Measurements from ENCODE around the gene ABCD4.

DNA sequence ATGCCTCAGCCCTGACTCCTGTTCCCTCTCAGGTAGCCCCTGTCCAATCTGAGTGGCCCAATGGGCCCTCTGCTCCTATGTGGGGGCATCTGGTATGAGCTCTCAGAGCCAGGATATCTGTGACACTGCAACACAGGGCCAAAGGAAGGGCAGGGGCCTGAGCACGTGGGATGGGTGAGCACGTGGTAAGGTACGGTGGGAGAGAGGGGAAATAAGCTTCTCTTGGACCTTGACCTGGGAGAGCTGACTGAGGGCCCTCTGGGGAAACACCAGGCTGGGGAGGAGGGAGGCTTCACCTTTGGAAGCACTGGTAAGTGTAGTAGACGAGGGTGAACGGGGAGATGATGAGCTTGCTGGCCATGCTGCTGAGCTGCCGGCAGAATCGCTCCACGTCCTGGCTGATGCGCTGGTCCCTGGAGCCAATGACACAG is 6.7 kb downstream of the ABCD4 start:
- TF ChIP-seq, protein P1, sequence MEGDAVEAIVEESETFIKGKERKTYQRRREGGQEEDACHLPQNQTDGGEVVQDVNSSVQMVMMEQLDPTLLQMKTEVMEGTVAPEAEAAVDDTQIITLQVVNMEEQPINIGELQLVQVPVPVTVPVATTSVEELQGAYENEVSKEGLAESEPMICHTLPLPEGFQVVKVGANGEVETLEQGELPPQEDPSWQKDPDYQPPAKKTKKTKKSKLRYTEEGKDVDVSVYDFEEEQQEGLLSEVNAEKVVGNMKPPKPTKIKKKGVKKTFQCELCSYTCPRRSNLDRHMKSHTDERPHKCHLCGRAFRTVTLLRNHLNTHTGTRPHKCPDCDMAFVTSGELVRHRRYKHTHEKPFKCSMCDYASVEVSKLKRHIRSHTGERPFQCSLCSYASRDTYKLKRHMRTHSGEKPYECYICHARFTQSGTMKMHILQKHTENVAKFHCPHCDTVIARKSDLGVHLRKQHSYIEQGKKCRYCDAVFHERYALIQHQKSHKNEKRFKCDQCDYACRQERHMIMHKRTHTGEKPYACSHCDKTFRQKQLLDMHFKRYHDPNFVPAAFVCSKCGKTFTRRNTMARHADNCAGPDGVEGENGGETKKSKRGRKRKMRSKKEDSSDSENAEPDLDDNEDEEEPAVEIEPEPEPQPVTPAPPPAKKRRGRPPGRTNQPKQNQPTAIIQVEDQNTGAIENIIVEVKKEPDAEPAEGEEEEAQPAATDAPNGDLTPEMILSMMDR (IDR thresholded peaks at IDR 0.05; ENCODE audit: poor library complexity, severe bottlenecking), result no peak
- TF ChIP-seq, protein P2, sequence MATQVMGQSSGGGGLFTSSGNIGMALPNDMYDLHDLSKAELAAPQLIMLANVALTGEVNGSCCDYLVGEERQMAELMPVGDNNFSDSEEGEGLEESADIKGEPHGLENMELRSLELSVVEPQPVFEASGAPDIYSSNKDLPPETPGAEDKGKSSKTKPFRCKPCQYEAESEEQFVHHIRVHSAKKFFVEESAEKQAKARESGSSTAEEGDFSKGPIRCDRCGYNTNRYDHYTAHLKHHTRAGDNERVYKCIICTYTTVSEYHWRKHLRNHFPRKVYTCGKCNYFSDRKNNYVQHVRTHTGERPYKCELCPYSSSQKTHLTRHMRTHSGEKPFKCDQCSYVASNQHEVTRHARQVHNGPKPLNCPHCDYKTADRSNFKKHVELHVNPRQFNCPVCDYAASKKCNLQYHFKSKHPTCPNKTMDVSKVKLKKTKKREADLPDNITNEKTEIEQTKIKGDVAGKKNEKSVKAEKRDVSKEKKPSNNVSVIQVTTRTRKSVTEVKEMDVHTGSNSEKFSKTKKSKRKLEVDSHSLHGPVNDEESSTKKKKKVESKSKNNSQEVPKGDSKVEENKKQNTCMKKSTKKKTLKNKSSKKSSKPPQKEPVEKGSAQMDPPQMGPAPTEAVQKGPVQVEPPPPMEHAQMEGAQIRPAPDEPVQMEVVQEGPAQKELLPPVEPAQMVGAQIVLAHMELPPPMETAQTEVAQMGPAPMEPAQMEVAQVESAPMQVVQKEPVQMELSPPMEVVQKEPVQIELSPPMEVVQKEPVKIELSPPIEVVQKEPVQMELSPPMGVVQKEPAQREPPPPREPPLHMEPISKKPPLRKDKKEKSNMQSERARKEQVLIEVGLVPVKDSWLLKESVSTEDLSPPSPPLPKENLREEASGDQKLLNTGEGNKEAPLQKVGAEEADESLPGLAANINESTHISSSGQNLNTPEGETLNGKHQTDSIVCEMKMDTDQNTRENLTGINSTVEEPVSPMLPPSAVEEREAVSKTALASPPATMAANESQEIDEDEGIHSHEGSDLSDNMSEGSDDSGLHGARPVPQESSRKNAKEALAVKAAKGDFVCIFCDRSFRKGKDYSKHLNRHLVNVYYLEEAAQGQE (IDR thresholded peaks at IDR 0.05; ENCODE audit: borderline replicate concordance), result no peak
- TF ChIP-seq EZH2 (IDR thresholded peaks at IDR 0.05; ENCODE audit: borderline replicate concordance, insufficient read depth, low read length, poor library complexity, severe bottlenecking), result no peak
- TF ChIP-seq SMC3 (conservative IDR thresholded peaks at IDR 0.05; ENCODE audit: poor library complexity), result no peak
- TF ChIP-seq TAF1 (IDR thresholded peaks at IDR 0.05; ENCODE audit: low read depth), result no peak
- no peak for TF ChIP-seq EP300 (conservative IDR thresholded peaks at IDR 0.05; ENCODE audit: poor library complexity, severe bottlenecking)
- TF ChIP-seq POLR2AphosphoS5 (IDR thresholded peaks at IDR 0.05), result no peak
- TF ChIP-seq RAD21 (conservative IDR thresholded peaks at IDR 0.05), result no peak

Measured in neural cell (in vitro differentiated cells).